Osteocyte (in vitro differentiated cells): ENCODE results near the gene LMOD1. TPM values are rescaled to one million over a fixed set of nuclear protein-coding genes. Genes with fewer than 3 reads are reported as not detected.
"Not testable (repeated sequence)": the region's sequence is repeated elsewhere in the genome, so short reads cannot be mapped to it uniquely, and the experiment has no call there.

Experiments used
- DNase-seq: peaks from one replicate; pipeline ENCODE4 v3.0.0; 2021; ENCODE audit warnings: mixed read lengths; ENCODE audit not compliant: unreplicated experiment; ENCODE audit errors: extremely low spot score
- H3K27ac Mint-ChIP-seq: one replicate; pipeline ENCODE4 v1.8.0; 2021; ENCODE audit warnings: mild to moderate bottlenecking, mixed read lengths; ENCODE audit not compliant: unreplicated experiment
- H3K27me3 Mint-ChIP-seq: one replicate; pipeline ENCODE4 v1.8.0; 2021; ENCODE audit warnings: mixed read lengths; ENCODE audit not compliant: unreplicated experiment
- H3K36me3 Mint-ChIP-seq: one replicate; pipeline ENCODE4 v1.8.0; 2021; ENCODE audit warnings: mixed read lengths; ENCODE audit not compliant: unreplicated experiment
- H3K4me1 Mint-ChIP-seq: one replicate; pipeline ENCODE4 v1.8.0; 2021; ENCODE audit warnings: mixed read lengths; ENCODE audit not compliant: unreplicated experiment
- H3K4me3 Mint-ChIP-seq: one replicate; pipeline ENCODE4 v1.8.0; 2021; ENCODE audit warnings: mild to moderate bottlenecking, moderate library complexity, mixed read lengths; ENCODE audit not compliant: unreplicated experiment
- H3K9me3 Mint-ChIP-seq: one replicate; pipeline ENCODE4 v1.8.0; 2021; ENCODE audit warnings: mixed read lengths; ENCODE audit not compliant: unreplicated experiment
- total RNA-seq: library from RNA; stranded (reverse); gene quantifications from 2 replicates; pipeline ENCODE4 v1.2.1, GENCODE V29; 2021
- TF ChIP-seq, protein P1 (sequence below): fragments of 200-600 bp; sonication (generic); IDR thresholded peaks from 2 replicates; pipeline ENCODE4 v1.5.0; 2021; ENCODE audit warnings: antibody characterized with exemption, mild to moderate bottlenecking, moderate library complexity

LMOD1 gene
- total RNA-seq, 1 donor from 2014 or later = 15.9 TPM

DNA sequence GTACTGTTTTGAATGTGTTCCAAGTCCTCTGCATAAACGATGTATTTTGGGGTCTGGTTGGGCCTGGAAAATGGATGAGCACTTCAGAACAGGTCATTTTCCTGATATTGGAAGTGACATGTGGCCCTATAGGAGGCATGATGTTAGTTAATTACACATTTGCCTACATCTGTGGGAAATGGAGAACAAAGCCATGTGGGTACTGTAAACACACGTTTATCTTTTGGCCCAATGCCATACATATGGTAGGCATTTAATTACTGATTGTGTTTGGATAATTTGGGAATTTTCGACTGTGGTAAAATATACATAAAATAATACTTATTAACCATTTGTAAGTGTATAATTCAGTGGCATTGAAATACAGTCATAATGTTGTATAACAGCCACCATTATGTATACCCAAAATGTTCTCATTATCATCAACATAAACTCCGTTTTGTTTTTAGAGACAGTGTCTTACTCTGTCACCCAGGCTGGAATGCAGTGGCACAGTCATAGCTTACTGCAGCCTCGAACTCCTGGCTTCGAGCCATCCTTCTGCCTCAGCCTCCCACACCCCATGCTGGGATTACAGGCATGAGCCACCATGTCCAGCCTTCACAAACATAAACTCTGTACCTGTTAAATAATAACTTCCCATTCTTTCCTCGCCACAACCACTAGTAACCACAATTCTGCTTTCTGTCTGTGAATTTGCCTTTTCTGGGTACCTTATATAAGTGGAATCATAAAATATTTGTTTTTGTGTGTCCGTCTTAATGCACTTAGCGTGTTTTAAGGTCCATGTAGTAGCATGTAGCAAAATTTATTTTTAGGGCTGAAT lies 24.2 kb upstream of the LMOD1 start:
- no peaks in the 10 kb centered on the region for H3K9me3 Mint-ChIP-seq
- H3K4me1 Mint-ChIP-seq = no peaks in the 10 kb centered on the region
- H3K4me3 Mint-ChIP-seq = no peak overlapping the region
- DNase-seq = no peak
- H3K27ac Mint-ChIP-seq = no peak overlapping the region
- H3K36me3 Mint-ChIP-seq = peaks cover 18% of the 10 kb centered on the region
- no peaks in the 10 kb centered on the region for H3K27me3 Mint-ChIP-seq
- TF ChIP-seq, protein P1, sequence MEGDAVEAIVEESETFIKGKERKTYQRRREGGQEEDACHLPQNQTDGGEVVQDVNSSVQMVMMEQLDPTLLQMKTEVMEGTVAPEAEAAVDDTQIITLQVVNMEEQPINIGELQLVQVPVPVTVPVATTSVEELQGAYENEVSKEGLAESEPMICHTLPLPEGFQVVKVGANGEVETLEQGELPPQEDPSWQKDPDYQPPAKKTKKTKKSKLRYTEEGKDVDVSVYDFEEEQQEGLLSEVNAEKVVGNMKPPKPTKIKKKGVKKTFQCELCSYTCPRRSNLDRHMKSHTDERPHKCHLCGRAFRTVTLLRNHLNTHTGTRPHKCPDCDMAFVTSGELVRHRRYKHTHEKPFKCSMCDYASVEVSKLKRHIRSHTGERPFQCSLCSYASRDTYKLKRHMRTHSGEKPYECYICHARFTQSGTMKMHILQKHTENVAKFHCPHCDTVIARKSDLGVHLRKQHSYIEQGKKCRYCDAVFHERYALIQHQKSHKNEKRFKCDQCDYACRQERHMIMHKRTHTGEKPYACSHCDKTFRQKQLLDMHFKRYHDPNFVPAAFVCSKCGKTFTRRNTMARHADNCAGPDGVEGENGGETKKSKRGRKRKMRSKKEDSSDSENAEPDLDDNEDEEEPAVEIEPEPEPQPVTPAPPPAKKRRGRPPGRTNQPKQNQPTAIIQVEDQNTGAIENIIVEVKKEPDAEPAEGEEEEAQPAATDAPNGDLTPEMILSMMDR = no peak

DNA sequence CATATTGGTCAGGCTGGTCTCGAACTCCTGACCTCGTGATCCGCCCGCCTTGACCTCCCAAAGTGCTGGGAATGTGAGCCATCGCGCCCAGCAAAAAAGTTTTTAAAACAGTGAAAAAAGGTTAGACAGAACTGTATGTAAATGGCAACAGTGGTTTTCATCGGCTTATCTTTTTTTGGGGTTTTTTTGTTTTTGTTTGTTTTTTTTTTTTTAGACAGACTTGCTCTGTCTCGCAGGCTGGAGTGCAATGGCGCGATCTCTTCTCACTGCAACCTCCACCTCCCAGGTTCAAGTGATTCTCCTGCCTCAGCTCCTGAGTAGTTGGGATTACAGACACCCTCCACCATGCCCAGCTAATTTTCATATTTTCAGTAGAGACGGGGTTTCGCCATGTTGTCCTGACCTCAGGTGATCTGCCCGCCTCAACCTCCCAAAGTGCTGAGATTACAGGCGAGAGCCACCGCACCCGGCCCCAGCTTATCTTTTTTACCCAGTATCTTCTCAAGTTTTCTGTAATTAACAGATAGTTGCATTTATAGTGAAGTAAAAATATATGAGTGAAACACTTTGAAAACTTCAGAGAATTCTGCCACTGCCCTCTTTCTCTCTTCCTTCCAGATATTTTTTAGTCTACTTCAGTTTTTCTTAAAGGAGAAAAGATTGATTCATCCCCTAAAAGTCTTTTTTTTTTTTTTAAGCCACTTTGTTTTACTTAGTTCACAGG lies 22.0 kb upstream of the LMOD1 start:
- H3K4me3 Mint-ChIP-seq = no peak overlapping the region
- DNase-seq = no peak
- no peaks in the 10 kb centered on the region for H3K4me1 Mint-ChIP-seq
- TF ChIP-seq, protein P1 = no peak
- no peaks in the 10 kb centered on the region for H3K27me3 Mint-ChIP-seq
- peaks cover 26% of the 10 kb centered on the region for H3K36me3 Mint-ChIP-seq
- no peaks in the 10 kb centered on the region for H3K9me3 Mint-ChIP-seq
- H3K27ac Mint-ChIP-seq = no peak overlapping the region

DNA sequence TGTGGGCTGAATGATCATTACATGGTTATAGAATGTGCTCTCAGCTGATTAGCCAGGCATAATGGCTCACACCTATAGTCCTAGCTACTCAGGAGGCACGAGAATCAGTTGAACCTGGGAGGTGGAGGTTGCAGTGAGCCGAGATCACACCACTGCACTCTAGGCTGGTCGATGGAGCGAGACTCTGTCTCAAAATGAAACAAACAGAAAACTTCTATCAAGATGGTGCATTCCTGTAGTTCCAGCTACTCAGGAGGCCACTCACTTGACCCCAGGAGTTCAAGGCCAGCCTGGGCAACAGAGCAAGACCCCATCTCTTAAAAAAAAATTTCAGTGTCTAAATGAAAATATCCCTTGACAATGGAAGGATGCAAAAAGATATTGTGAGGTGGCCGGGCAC lies 19.8 kb upstream of the LMOD1 start:
- Mint-ChIP-seq H3K4me1 (no peaks in the 10 kb centered on the region), H3K4me3 (no peak overlapping the region), H3K9me3 (no peaks in the 10 kb centered on the region), H3K27ac (no peak overlapping the region), H3K27me3 (no peaks in the 10 kb centered on the region), H3K36me3 (peaks cover 33% of the 10 kb centered on the region)
- DNase-seq = peak; percentile 23
- TF ChIP-seq, protein P1 = no peak

- Mint-ChIP-seq H3K9me3 (no peaks in the 10 kb centered on the region), H3K27ac (no peak overlapping the region), H3K36me3 (peaks cover 30% of the 10 kb centered on the region), H3K4me3 (no peak overlapping the region), H3K27me3 (no peaks in the 10 kb centered on the region), H3K4me1 (no peaks in the 10 kb centered on the region)
- DNase-seq = no peak
- TF ChIP-seq, protein P1 = no peak
Observed at GRCh38 chr1:201964261-201964660, 17.9 kb upstream of the LMOD1 start.

DNA sequence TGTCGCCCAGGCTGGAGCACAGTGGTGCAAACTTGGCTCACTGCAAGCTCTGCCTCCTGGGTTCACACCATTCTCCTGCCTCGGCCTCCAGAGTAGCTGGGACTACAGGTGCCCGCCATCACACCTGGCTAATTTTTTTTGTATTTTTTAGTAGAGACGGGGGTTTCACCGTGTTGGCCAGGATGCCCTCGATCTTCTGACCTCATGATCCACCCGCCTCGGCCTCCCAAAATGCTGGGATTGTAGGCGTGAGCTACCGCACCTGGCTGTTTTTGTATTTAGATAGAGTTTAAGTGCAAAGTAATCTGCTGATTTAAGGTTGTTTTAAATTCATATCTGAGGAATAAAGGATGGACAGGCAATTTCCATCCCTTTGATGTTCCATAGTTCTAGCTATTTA lies 16.0 kb upstream of the LMOD1 start:
- not testable (repeated sequence) for H3K4me3 Mint-ChIP-seq, H3K9me3 Mint-ChIP-seq, H3K27ac Mint-ChIP-seq, H3K27me3 Mint-ChIP-seq, H3K4me1 Mint-ChIP-seq
- peak; percentile 23 for DNase-seq
- peaks cover 35% of the 10 kb centered on the region for H3K36me3 Mint-ChIP-seq
